PFSK-1 (cell line): ENCODE results near the gene KCNC3.

Experiments
- POLR2AphosphoS5 ChIP-seq: IDR thresholded peaks from 2 replicates; pipeline ENCODE4 v1.6.1; 2012; ENCODE audit warnings: low read depth, mild to moderate bottlenecking, control low read depth, low read length, moderate library complexity
- SIN3A ChIP-seq: IDR thresholded peaks from 2 replicates; pipeline ENCODE4 v1.6.1; 2012; ENCODE audit warnings: mild to moderate bottlenecking, low read length, moderate library complexity, borderline replicate concordance; ENCODE audit not compliant: insufficient read depth
- TAF1 ChIP-seq: IDR thresholded peaks from 2 replicates; pipeline ENCODE4 v1.6.1; 2012; ENCODE audit warnings: low read length, control low read depth, borderline replicate concordance; ENCODE audit not compliant: insufficient read depth
- TF ChIP-seq, protein P1 (sequence below), 2 experiments: IDR thresholded peaks; 2 replicates each; pipeline versions ENCODE4 v1.6.1 to v1.8.0; 2011 to 2012; ENCODE audit warnings: low read depth in 2 of 2, low read length in 2 of 2, control low read depth in 1 of 2, inconsistent platforms in 1 of 2, mild to moderate bottlenecking in 1 of 2, moderate library complexity in 1 of 2; ENCODE audit not compliant: insufficient read depth in 1 of 2

GRCh38 chr19:50330365-50331078 lies 1.3 kb upstream of the KCNC3 start:
- no peak for TF ChIP-seq POLR2AphosphoS5
- TF ChIP-seq, protein P1, sequence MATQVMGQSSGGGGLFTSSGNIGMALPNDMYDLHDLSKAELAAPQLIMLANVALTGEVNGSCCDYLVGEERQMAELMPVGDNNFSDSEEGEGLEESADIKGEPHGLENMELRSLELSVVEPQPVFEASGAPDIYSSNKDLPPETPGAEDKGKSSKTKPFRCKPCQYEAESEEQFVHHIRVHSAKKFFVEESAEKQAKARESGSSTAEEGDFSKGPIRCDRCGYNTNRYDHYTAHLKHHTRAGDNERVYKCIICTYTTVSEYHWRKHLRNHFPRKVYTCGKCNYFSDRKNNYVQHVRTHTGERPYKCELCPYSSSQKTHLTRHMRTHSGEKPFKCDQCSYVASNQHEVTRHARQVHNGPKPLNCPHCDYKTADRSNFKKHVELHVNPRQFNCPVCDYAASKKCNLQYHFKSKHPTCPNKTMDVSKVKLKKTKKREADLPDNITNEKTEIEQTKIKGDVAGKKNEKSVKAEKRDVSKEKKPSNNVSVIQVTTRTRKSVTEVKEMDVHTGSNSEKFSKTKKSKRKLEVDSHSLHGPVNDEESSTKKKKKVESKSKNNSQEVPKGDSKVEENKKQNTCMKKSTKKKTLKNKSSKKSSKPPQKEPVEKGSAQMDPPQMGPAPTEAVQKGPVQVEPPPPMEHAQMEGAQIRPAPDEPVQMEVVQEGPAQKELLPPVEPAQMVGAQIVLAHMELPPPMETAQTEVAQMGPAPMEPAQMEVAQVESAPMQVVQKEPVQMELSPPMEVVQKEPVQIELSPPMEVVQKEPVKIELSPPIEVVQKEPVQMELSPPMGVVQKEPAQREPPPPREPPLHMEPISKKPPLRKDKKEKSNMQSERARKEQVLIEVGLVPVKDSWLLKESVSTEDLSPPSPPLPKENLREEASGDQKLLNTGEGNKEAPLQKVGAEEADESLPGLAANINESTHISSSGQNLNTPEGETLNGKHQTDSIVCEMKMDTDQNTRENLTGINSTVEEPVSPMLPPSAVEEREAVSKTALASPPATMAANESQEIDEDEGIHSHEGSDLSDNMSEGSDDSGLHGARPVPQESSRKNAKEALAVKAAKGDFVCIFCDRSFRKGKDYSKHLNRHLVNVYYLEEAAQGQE (IDR thresholded peaks at IDR 0.05; ENCODE audit: insufficient read depth in 1 of 2, low read depth in 2 of 2, low read length in 2 of 2): no peak
- no peak for TF ChIP-seq TAF1
- no peak for TF ChIP-seq SIN3A
